Mesenteric fat pad (tissue), 1 donor: ENCODE data around the gene SPINK6. TPM values are rescaled to one million over a fixed set of nuclear protein-coding genes. Genes with fewer than 3 reads are reported as not detected.

Source experiments
- DNase-seq: peaks from one replicate; pipeline ENCODE4 v3.0.0-alpha.2; 2020; ENCODE audit warnings: low spot score
- long read RNA-seq: library from polyadenylated mRNA; unstranded; transcript quantifications from one replicate; pipeline ENCODE4 v2.0.0, GENCODE V29; 2020
- total RNA-seq: library from RNA; stranded (reverse); fragmentation: NEBNext Ultra II Directional; extraction: Animal tissue kit (Norgen Biotek cat#: 25700); gene quantifications from one replicate; pipeline ENCODE4 v1.2.1, GENCODE V29; 2021
- donor health status: DM: yes; HTN: yes; CAD: no.

Gene SPINK6, protein sequence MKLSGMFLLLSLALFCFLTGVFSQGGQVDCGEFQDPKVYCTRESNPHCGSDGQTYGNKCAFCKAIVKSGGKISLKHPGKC
- total RNA-seq = not detected
- long read RNA-seq = 0 reads

- DNase-seq = no peak
Observed at GRCh38 chr5:148202531-148203203, at the start of gene SPINK6. Gene SPINK6, plus strand, starts transcription at chr5:148203042. Its CDS starts 55 bp downstream, at chr5:148203097.

GRCh38 chr5:148156609-148157008 is 46.2 kb upstream of the SPINK6 start:
- no peak for DNase-seq

- no peak for DNase-seq
Observed at GRCh38 chr5:148162038-148162437, 40.8 kb upstream of the SPINK6 start.

DNA sequence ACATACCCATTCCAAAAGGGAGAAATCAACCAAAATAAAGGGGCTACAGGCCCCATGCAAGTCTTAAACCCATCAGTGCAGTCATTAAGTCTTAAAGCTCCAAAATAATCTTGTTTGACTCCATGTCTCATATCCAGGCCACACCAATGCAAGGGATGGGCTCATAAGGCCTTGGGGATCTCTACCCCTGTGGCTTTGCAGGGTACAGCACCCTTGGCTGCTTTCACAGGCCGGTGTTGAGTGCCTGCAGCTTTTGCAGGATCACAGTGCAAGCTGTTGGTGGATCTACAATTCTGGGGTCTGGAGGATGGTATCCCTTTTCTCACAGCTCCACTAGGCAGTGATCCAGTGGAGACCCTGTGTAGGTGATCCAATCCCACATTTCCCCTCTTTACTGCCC is 39.5 kb upstream of the SPINK6 start:
- no peak for DNase-seq

GRCh38 chr5:148166550-148167283 is 36.1 kb upstream of the SPINK6 start:
- no peak for DNase-seq

DNA sequence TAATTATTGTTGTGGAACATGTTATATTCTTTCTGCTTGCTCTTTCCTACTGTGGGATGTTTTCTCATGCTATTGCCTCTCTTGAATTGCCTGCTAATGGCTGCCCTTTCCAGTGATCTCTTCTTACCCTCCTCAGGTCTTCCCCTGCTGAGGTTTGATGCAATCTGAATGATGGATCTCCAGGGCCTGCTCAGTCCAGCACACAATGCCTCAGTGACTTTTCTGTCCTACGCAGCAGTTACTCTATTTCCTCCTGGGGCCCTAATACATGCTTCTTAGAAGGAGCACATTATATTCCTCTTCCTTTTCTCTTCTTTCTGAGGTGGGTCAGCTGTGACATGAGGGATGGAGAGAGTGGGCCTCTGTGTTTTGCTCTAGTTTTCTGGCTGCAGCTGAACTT is 34.6 kb upstream of the SPINK6 start, which contains the start of gene SPINK14:
SPINK14 (plus strand) TSS at position 301 of the 400 bp plus-strand sequence. CDS start 1,187 bp downstream, outside the sequence.
- no peak for DNase-seq

DNA sequence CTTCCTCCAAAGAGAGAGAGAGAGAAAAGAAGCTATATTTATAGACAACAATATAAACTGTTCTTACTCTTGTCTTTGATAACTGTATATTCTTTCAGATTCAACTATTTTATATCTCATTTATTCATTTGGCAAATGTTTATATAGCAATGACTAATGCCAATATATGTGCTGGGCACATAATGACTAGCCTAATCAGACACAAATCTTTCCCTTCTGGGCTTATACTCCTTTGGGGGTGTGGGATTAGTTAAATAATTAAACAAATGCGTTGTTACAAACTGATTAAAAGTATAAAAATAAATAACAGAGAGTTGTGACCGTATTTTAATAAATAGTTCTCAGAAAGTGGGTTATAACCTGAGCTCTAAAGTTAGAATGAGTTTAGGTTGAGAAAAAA is 30.5 kb upstream of the SPINK6 start:
- no peak for DNase-seq

DNA sequence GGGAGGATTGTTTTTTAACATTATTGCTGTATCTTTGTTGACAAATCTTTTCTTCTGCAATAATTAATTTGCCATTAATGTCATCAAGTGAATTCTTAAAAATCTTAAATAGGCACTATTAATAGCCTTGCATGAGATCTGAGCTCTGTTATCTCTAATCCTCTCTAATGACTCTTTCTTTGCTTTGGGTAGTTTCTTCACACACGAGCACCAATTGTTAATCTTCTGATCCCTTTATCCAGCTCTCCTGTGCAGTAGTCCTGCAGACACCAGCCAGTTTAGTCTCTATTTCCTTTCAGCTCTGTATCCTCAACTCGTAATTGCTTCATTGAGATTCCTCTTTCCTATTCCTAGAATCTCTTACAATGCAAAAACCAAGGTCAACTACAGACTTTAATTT is 26.4 kb upstream of the SPINK6 start:
- no peak for DNase-seq

- no peak for DNase-seq
Observed at GRCh38 chr5:148177207-148177606, 25.6 kb upstream of the SPINK6 start.

DNA sequence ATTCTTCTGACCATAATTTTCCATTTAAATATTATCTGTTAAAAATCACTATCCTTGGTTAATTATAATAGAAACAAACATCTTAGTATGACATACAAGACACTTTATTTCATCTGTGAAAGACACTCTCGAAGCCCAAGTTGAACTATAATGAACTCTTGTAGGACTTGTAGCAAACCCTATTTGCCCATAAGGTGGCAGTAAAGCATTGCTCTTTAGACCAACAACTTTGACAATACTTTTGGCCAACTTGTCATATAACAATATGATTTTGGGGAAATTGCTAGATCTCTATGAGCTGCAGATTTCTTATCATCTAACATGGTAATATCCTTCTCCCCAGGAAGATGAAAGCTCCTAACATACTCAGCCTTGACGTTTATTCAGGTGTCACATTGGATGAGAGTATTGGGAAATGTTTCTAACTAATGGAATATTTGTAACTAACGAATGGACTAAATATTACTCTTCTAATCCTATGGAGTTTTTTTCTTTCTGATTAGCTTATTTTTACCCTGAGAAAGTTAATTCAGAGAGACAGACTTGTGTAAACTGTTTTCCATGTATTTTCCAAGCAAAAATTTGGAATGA is 23.5 kb upstream of the SPINK6 start:
- no peak for DNase-seq

GRCh38 chr5:148186248-148187003 is 16.4 kb upstream of the SPINK6 start:
- DNase-seq = no peak

- DNase-seq = no peak
Observed at GRCh38 chr5:148191010-148191409, 11.8 kb upstream of the SPINK6 start.

DNA sequence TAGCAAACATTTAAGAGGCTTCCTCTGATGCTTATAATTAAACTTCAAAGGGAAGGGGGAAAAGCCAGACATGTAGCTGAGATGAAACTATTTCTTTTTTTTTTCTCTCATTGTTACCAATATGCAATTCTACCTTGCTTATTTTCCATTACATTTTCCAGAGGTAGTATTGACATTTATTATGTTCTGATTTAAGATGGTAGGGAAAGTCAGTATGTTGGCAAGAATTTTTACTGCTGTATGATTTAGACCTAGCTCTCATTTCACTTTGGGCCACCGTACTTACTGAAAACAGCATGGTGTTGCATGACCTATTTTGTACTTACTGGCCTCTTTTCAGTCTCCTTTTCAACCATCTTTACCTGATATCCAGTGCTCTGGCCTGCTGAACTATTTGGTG is 9.6 kb upstream of the SPINK6 start:
- DNase-seq = no peak

DNA sequence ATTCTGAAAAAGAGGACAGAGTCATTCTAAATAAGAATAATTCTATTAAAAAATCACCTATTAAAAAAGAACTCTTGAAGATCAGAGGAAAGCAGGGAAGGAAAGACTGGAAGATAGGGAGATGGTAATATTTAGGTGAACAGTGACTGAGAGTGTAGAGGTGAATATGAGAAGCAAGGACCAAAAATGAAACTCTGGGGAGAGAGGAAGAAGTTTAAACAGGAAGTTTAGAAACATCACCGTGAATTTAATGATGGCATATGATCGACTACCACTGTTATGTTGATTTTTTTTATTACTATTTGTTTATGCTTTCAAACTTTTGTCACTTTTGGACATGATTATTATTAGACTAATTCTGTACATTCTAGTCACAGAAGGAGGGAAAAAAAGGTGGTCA is 1.7 kb upstream of the SPINK6 start:
- no peak for DNase-seq

DNA sequence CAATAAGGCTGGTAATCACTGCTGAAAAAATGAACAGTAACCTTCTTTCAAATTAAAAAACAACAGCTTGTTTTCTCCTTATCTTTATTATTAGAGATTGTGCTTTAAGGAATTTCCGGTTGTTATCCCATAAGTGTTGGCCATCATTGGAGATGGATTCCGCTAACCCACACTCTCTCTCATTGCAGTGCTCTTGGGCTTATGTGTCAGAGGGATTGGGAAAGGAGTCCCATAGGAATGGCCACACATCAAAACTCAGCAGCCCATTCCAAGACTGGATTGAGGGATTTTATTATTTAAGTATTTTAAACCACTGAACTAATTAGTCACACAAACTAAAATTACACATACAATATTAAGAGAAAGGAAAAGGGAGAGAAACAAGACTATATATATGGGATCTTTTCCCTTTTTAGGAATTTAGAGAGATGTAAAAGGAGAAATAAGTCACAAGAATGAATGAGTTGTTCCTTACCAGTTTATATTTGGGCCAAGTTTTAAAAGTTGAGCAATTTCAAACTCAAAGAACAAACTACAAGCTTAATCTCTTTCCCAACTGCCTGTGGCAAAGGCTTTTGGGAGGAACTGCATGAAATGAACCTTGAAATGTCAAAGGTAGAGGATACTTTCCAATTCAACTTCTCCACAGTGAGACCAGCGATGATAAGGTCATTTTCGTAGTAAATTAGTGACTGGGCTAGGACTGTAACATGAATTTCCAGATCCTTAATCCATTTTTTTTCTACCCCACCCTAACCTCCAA is 2.4 kb downstream of the SPINK6 start:
- no peak for DNase-seq

DNA sequence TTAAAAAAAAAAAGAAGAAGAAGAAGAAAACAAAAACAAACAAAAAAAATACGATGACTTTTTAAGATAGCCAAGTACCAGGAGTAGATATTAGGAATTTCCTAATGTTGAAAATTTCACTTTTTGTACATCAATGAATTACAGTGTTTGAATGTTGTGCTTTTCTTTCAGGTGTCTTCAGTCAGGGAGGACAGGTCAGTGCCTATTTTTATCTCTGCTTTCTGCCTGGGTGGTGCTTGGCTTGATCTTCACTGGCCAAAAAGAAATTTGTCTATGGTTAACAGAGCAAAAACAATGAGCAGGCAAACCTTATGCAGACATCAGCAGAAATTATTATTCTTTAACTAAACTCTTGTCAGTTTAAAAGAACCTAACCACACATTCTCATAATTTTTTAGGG is 3.0 kb downstream of the SPINK6 start:
- DNase-seq = no peak

DNA sequence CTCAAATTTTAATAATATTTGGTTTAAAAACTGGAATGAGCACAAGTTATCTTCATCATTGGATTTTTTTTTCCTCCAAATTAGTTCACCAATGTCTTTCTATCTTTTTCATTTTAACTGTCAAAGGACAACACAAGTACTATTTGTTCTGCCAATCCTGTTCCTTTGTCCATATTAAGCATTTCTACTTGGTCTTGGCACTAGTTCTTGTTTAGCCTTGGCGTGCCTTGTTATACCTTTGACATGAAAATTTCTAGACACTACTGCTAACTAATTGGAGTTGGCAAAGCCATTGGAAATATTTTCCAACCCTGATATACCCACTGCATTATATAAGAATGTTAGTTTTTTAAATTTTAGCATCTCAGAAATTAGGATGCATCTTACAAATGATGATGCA is 3.8 kb downstream of the SPINK6 start:
- DNase-seq = no peak

- DNase-seq = no peak
Observed at GRCh38 chr5:148208226-148208625, 5.4 kb downstream of the SPINK6 start.

DNA sequence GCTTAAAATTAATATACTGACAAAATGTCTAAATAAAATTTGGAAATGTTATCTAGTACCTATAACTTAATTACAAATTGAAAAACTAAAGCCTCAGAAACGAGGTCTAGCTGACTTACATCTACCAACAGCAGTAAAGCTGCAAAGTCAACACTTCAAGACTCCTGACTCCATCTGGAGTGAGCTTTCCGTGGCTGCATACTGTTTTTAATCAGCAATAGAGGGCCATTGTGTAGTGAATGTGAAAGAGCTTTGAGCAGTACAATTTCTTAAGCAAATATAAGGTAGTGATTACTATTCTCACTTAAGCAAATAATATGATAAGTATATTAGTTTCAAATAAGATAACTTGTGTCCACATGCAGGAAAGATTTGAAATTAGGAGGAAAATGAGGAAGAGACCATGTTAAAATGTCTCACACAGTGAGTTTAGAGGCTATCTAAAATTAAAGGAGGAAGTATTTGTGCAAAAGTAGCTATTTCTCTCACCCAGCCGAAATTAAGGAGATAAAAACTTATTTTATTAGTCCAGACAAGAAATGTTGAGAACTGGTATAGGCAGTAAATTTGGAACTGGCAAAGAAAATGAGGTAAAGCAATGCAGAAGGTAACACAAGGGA is 6.4 kb downstream of the SPINK6 start:
- no peak for DNase-seq

- DNase-seq = no peak
Observed at GRCh38 chr5:148214665-148215185, 11.9 kb downstream of the SPINK6 start.
